Omental fat pad (tissue), 4 donors: ENCODE results near the gene MRM1. TPM values are rescaled to one million over a fixed set of nuclear protein-coding genes. Genes with fewer than 3 reads are reported as not detected.
"Not testable (repeated sequence)": the region's sequence is repeated elsewhere in the genome, so short reads cannot be mapped to it uniquely, and the experiment has no call there.

Experiments
- ATAC-seq: fragments of 150-250 bp; one replicate; pipeline ENCODE4 v1.9.1; 2016; ENCODE audit warnings: mild to moderate bottlenecking, moderate library complexity; ENCODE audit not compliant: low FRiP score
- DNase-seq: peaks from one replicate; pipeline ENCODE4 v3.0.0-alpha.2; 2019; ENCODE audit warnings: low spot score
- CTCF ChIP-seq, 3 donors: fragments of 450-650 bp; IDR thresholded peaks; one replicate each; pipeline ENCODE4 v1.5.1; 2016 to 2017; ENCODE audit warnings: antibody characterized with exemption in 3 of 3, mild to moderate bottlenecking in 3 of 3, moderate library complexity in 2 of 3
- total RNA-seq, 4 donors: library from RNA; depleted of rRNA; stranded (reverse); fragments of >200 nt; gene quantifications; one replicate each; pipeline ENCODE4 v1.1.0, GENCODE V29; 2016

MRM1 gene
- total RNA-seq, 4 donors from 2014 or later: 5.3 to 8.2 (median 5.6) TPM

- DNase-seq: no peak
- no peak for TF ChIP-seq CTCF (IDR thresholded peaks at IDR 0.05)
- ATAC-seq: peak; percentile 15
Measured at GRCh38 chr17:36600936-36601302, 464 bp upstream of the MRM1 start.

GRCh38 chr17:36602030-36602748, 806 bp downstream of the MRM1 start:
- DNase-seq: no peak
- ATAC-seq: peak; percentile 31
- no peak for TF ChIP-seq CTCF (IDR thresholded peaks at IDR 0.05)

- ATAC-seq (no peak), DNase-seq (peak; percentile 68)
- TF ChIP-seq CTCF (IDR thresholded peaks at IDR 0.05): peak in 1 of 3 donors; percentile 20
Measured at GRCh38 chr17:36602924-36603384, 1.6 kb downstream of the MRM1 start.

- not testable (repeated sequence) for DNase-seq, ATAC-seq
Measured at GRCh38 chr17:36605028-36605427, 3.6 kb downstream of the MRM1 start.

- DNase-seq (no peak), ATAC-seq (no peak)
- no peak for TF ChIP-seq CTCF (IDR thresholded peaks at IDR 0.05)
Measured at GRCh38 chr17:36608280-36608679, 6.9 kb downstream of the MRM1 start.

- no peak for TF ChIP-seq CTCF (IDR thresholded peaks at IDR 0.05)
- DNase-seq: no peak
- peak; percentile 68 for ATAC-seq
Measured at GRCh38 chr17:36608794-36609497, 7.6 kb downstream of the MRM1 start.

GRCh38 chr17:36609498-36609862, 8.1 kb downstream of the MRM1 start:
- no peak for DNase-seq
- ATAC-seq: no peak
- no peak for TF ChIP-seq CTCF (IDR thresholded peaks at IDR 0.05)
